ENCODE results near the gene CD79B.

The CD79B gene

GRCh38 chr17:63950940-63951907 lies 19.1 kb upstream of the CD79B start:
- DNase-seq, result peak in 1 of 2 experiments; percentile 16

GRCh38 chr17:63949576-63950250 lies 17.6 kb upstream of the CD79B start:
- DNase-seq, result no peak

GRCh38 chr17:63948521-63948920 lies 16.4 kb upstream of the CD79B start:
- no peak for DNase-seq

GRCh38 chr17:63947711-63948330 lies 15.7 kb upstream of the CD79B start:
- no peak for DNase-seq

- DNase-seq, result peak in 1 of 2 experiments; percentile 41
These were observed 14.6 kb upstream of the CD79B start for GRCh38 chr17:63946440-63947363.

GRCh38 chr17:63945784-63946439 lies 13.8 kb upstream of the CD79B start:
- DNase-seq, result no peak

GRCh38 chr17:63944736-63945499 lies 12.8 kb upstream of the CD79B start:
- no peak for DNase-seq

GRCh38 chr17:63943745-63944144 lies 11.6 kb upstream of the CD79B start:
- DNase-seq, result no peak

- no peak for DNase-seq
These were observed 10.3 kb upstream of the CD79B start for GRCh38 chr17:63942309-63942985.

- DNase-seq, result no peak
These were observed 9.6 kb upstream of the CD79B start for GRCh38 chr17:63941751-63942150.

- no peak for DNase-seq
These were observed 9.0 kb upstream of the CD79B start for GRCh38 chr17:63941162-63941561.

GRCh38 chr17:63940584-63940983 lies 8.5 kb upstream of the CD79B start:
- DNase-seq, result no peak

GRCh38 chr17:63939884-63940283 lies 7.8 kb upstream of the CD79B start:
- DNase-seq, result no peak

GRCh38 chr17:63939401-63939800 lies 7.3 kb upstream of the CD79B start:
- no peak for DNase-seq

- no peak for DNase-seq
These were observed 5.8 kb upstream of the CD79B start for GRCh38 chr17:63937920-63938319.

- DNase-seq, result no peak
These were observed 5.2 kb upstream of the CD79B start for GRCh38 chr17:63937319-63937718.

- no peak for DNase-seq
These were observed 2.3 kb upstream of the CD79B start for GRCh38 chr17:63934183-63935112.

- DNase-seq, result no peak
These were observed 1.5 kb upstream of the CD79B start for GRCh38 chr17:63933598-63933997.

- no peak for DNase-seq
These were observed 590 bp upstream of the CD79B start for GRCh38 chr17:63932721-63933120.

Measured in NCI-H524 (cell line).